ENCODE results near the gene THSD4. TPM values are rescaled to one million over a fixed set of nuclear protein-coding genes. Genes with fewer than 3 reads are reported as not detected.
"Not testable (repeated sequence)": the region's sequence is repeated elsewhere in the genome, so short reads cannot be mapped to it uniquely, and the experiment has no call there.

Gene THSD4
- polyA plus RNA-seq, 1 experiment, result 18.8 TPM

DNA sequence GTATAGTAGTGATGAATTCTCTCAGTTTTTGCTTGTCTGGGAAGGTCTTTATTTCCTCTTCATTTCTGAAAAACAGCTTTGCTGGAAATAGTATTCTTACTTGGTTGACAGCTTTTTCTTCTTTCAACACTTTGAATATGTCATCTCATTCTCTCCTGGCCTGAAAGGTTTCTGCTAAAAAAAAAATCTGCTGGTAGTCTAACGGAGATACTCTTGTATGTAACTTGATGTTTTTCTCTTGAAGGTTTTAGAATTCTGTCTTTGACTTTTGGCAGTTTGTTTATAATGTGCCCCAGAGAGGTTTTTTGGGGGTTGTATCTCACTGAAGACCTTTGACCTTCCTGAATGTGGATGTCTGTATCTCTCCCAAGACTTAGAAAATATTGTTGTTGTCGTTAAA, 47.0 kb downstream of the THSD4 start:
- Histone ChIP-seq H3K27me3 (ENCODE audit: control insufficient read depth, insufficient read depth, low read length) (no peaks in the 10 kb centered on the region), H3K4me3 (ENCODE audit: low read depth, low read length) (no peak overlapping the region), H3K36me3 (ENCODE audit: control insufficient read depth, insufficient read depth, low read length) (no peaks in the 10 kb centered on the region)
- POLR2A ChIA-PET, result no interaction called here
- DNase-seq (ENCODE audit: low read depth), result no peak
- TF ChIP-seq, protein P1, sequence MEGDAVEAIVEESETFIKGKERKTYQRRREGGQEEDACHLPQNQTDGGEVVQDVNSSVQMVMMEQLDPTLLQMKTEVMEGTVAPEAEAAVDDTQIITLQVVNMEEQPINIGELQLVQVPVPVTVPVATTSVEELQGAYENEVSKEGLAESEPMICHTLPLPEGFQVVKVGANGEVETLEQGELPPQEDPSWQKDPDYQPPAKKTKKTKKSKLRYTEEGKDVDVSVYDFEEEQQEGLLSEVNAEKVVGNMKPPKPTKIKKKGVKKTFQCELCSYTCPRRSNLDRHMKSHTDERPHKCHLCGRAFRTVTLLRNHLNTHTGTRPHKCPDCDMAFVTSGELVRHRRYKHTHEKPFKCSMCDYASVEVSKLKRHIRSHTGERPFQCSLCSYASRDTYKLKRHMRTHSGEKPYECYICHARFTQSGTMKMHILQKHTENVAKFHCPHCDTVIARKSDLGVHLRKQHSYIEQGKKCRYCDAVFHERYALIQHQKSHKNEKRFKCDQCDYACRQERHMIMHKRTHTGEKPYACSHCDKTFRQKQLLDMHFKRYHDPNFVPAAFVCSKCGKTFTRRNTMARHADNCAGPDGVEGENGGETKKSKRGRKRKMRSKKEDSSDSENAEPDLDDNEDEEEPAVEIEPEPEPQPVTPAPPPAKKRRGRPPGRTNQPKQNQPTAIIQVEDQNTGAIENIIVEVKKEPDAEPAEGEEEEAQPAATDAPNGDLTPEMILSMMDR (IDR thresholded peaks at IDR 0.05; ENCODE audit: insufficient read depth, low read depth, low read length), result no peak
- CTCF ChIA-PET, result interaction anchor here (0.6 kb wide), 1 partner anchor 272 kb away, joined by 3 read pairs; no protein-coding TSS in a partner anchor

DNA sequence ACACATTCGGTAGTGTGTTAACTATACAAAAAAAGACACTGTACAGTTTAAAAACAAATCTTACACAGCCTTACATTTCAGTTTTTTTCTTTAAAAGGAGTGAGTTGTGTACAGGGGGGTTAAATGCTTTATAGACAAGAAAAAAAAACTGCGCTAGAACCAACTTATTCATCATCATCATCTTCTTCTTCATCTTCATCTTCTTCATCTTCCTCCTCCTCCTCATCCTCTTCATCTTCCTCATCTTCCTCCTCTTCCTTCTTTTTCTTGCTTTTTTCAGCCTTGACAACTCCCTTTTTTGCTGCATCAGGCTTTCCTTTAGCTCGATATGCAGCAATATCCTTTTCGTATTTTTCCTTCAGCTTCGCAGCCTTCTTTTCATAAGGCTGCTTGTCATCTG, 49.3 kb downstream of the THSD4 start:
- DNase-seq (ENCODE audit: low read depth); CTCF ChIA-PET; H3K27me3 ChIP-seq (ENCODE audit: control insufficient read depth, insufficient read depth, low read length); H3K4me3 ChIP-seq (ENCODE audit: low read depth, low read length); H3K36me3 ChIP-seq (ENCODE audit: control insufficient read depth, insufficient read depth, low read length); POLR2A ChIA-PET: not testable (repeated sequence)

DNA sequence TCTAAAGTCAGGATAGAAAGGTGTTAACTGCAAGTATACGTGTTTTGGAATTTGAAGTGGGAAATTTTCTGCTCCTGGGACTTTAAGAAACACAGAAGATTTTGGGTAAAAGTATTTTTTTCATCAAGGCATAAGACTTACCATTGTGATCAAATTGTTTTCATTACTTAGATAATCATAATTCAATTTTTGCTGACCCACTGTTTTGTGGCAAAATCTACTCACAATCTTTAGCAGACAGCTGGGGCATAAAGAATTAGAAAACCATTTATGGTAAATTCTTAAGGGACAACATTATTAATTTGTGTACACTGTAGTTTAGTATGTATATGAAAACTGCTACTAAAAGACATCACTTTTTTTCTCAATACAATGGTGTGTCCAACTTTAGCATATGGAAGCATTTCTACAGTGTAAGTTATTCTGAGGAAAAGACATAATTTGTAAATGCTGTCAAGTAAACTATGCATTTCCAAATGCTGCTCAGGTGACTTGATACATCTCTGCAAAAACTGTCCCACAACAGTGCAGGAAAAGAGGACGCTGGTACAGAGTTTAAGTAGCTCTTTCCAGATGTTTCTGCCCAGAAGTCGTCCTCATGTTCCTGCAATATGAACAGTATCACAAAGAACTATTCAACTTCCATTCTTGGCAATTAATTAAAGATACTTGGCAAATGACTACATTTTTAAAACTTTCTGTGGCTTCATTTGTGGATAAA, 52.3 kb downstream of the THSD4 start:
- H3K27me3 ChIP-seq (ENCODE audit: control insufficient read depth, insufficient read depth, low read length), result no peaks in the 10 kb centered on the region
- no peak for DNase-seq (ENCODE audit: low read depth)
- no peak overlapping the region for H3K4me3 ChIP-seq (ENCODE audit: low read depth, low read length)
- H3K36me3 ChIP-seq (ENCODE audit: control insufficient read depth, insufficient read depth, low read length), result no peaks in the 10 kb centered on the region
- POLR2A ChIA-PET, result no interaction called here
- TF ChIP-seq, protein P1 (IDR thresholded peaks at IDR 0.05; ENCODE audit: insufficient read depth, low read depth, low read length), result no peak
- CTCF ChIA-PET, result interaction anchor here (0.6 to 1.0 kb wide), 2 partner anchors 22 to 137 kb away, joined by 3 to 4 read pairs; no protein-coding TSS in a partner anchor

DNA sequence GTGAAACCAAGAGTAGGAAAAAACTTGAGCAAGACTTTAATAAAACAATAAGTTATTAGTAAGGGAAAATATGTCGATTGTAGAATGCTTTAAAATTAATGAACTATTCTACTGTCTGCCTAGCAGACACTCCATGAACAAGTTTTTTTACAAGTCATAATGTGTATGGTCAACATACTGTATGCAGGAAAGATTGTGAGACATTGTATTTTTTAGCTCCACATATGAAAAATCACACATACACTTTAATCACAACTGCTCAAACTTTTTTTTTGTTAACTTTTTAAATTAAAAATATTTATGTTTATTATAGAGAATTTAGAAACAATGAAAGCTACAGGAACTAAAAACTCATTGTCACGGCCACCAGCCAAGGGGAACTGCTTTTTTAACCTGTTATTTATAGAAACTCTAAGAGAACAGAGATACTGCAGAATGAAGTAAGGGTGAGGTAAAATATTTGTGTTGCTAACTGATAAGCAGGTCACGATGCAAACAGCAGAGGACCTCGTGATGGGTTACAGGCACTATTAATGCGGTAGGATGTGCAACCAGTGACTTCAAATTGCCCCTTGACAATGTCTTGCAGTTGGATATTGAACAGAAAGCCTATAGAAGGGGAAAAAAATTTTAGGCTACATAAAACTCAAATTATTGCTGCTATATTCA, 53.0 kb downstream of the THSD4 start:
- Histone ChIP-seq H3K4me3 (ENCODE audit: low read depth, low read length) (no peak overlapping the region), H3K36me3 (ENCODE audit: control insufficient read depth, insufficient read depth, low read length) (no peaks in the 10 kb centered on the region), H3K27me3 (ENCODE audit: control insufficient read depth, insufficient read depth, low read length) (no peaks in the 10 kb centered on the region)
- ChIA-PET CTCF (interaction anchor here (0.6 to 1.0 kb wide), 2 partner anchors 21 to 137 kb away, joined by 3 to 4 read pairs; no protein-coding TSS in a partner anchor), POLR2A (no interaction called here)
- no peak for DNase-seq (ENCODE audit: low read depth)
- TF ChIP-seq, protein P1 (IDR thresholded peaks at IDR 0.05; ENCODE audit: insufficient read depth, low read depth, low read length), result no peak

DNA sequence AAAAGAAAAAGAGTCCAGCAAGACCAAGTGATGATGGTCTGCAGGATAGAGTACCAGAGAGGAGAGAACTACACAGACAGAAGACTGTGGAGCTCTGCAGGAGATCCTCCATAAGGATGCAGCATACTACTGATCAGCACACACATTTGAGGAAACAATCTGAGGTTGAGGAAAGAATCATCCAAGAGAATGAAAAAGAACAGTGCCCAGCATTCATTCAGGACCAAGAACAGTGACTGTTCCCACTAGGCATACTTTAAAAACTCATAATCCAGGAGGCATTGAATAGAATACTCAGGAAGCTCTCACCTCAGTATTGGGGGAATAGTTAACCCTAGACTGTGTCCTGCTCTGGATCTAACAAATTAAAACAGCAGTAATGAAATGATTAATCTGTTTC, 54.9 kb downstream of the THSD4 start:
- TF ChIP-seq, protein P1 (IDR thresholded peaks at IDR 0.05; ENCODE audit: insufficient read depth, low read depth, low read length), result no peak
- ChIA-PET CTCF (no interaction called here), POLR2A (no interaction called here)
- H3K27me3 ChIP-seq (ENCODE audit: control insufficient read depth, insufficient read depth, low read length), result no peaks in the 10 kb centered on the region
- no peaks in the 10 kb centered on the region for H3K36me3 ChIP-seq (ENCODE audit: control insufficient read depth, insufficient read depth, low read length)
- DNase-seq (ENCODE audit: low read depth), result no peak
- H3K4me3 ChIP-seq (ENCODE audit: low read depth, low read length), result no peak overlapping the region

All from BJ (cell line).